HT1080 (cell line): ENCODE data around the gene IKZF3. TPM values are rescaled to one million over a fixed set of nuclear protein-coding genes. Genes with fewer than 3 reads are reported as not detected.
"Not testable (repeated sequence)": the region's sequence is repeated elsewhere in the genome, so short reads cannot be mapped to it uniquely, and the experiment has no call there.

Experiments used
- DNase-seq: peaks from one replicate; pipeline ENCODE4 v3.0.0-alpha.2; 2015; ENCODE audit warnings: low read depth
- total RNA-seq: library from RNA; depleted of rRNA; stranded (reverse); fragments of >200 nt; shearing (Covaris generic); gene quantifications from 2 replicates; pipeline ENCODE4 v1.2.3, GENCODE V29; 2014

IKZF3 gene
- total RNA-seq, 1 experiment from 2014 or later: not detected

- DNase-seq: no peak
Measured at GRCh38 chr17:39782481-39782880, 81.6 kb downstream of the IKZF3 start.

- no peak for DNase-seq
Measured at GRCh38 chr17:39781861-39782213, 82.3 kb downstream of the IKZF3 start.

- DNase-seq: no peak
Measured at GRCh38 chr17:39781031-39781860, 82.9 kb downstream of the IKZF3 start.

- DNase-seq: no peak
Measured at GRCh38 chr17:39777534-39778365, 86.4 kb downstream of the IKZF3 start.

DNA sequence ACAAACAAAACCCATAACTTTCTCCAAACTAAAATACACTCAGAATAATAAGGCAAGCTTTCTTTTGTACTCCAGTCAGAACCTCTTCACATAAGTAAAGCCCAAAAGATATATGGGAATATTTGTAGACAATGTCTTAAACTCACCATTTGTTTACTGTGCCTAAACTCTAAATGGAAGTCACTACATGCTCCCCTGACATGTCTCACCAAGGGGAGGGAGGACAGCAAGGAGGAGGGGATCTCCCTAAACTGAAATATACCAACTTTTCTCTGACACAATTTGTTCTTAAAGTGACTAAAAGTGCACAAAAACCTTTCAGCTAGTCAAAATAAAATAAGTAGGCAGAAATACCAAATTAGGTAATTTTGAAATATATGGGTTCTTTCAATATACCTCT lies 87.9 kb downstream of the IKZF3 start:
- DNase-seq: no peak

GRCh38 chr17:39775031-39775430 lies 89.1 kb downstream of the IKZF3 start:
- DNase-seq: no peak

GRCh38 chr17:39774047-39774446 lies 90.1 kb downstream of the IKZF3 start:
- no peak for DNase-seq

GRCh38 chr17:39772987-39773934 lies 90.9 kb downstream of the IKZF3 start:
- DNase-seq: no peak

DNA sequence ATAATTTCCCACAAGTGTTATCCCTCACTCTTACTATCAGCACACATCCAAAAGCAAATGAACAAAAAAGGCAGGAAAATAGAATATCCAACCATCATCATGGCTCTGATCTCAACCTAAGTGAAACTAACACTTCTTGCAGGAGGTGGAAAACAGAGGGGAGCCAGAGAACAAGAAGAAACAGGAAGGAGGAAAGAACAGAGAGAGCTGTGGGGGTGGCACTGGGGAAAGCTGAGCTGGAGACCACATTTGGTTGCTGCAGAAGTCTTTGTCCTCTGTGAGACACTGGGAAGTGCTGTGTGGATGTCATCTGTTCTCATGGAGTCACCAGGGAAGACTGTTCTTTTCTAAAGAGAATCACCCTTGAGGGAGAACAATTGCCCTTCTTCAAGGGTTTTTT lies 91.7 kb downstream of the IKZF3 start:
- no peak for DNase-seq

DNA sequence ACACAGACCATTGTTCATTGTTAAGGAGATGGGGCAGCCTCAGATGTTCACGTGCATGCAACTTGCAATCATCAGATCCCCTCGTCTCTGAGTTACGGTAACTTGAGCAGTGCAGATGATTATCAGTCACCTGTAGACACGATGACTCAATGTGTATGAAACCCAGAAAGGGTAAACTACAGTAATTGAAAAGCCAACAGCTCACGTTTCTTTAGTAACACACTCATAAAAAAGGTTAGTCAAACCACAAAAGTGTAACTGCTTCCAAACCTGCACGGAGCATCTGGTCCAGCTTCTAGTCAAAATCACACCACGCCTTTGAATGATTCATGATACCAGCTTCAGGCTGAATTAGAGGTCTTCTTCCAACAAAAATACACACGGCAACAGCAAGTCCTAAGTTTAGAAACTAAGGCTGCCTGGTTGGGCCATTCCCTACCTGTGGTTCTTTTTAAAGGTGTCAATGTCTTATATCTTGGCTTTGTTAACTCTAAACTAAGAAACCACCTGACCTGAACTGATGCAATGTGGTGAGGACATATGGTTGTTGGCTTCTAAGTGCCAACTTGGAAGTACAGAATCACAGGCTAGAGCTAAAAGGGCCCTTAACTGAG lies 94.0 kb downstream of the IKZF3 start:
- peak; percentile 92 for DNase-seq

- no peak for DNase-seq
Measured at GRCh38 chr17:39767147-39767546, 97.0 kb downstream of the IKZF3 start.

DNA sequence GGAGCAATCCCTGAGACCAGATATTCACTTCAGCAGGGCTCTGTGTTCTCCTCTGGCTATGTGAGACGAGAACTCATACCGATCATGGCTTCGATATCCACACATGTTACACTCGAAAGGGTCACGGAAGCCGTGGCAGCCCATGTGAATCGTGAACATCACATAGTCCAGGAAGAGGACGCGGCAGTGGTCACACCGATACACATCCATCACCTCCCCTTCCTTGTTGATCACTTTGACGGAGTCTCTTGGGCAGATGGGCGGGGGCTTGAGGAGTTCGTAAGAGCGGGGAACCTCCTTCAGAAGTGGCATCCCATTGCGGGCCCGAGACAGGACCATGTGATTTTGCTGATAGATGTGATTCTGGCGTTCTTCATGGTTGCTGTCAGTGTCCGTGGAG lies 98.3 kb downstream of the IKZF3 start:
- DNase-seq: no peak

GRCh38 chr17:39765175-39765574 lies 98.9 kb downstream of the IKZF3 start:
- DNase-seq: no peak

DNA sequence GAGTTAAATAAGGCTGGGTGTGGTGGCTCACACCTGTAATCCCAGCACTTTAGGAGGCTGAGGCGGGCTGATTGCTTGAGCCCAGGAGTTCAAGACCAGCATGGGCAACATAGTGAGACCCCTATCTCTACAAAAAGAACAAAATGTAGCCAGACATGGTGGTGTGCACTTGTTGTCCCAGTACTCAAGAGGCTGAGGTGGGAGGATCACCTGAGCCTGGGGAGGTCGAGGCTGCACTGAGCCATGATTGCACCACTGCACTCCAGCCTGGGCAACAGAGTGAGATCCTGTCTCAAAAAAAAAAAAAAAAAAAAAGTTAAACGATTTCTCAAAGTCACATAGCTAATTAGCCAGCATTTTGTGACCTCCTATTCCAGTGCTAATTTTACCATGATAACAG lies 99.9 kb downstream of the IKZF3 start:
- DNase-seq: not testable (repeated sequence)

GRCh38 chr17:39763051-39763820 lies 100.9 kb downstream of the IKZF3 start:
- DNase-seq: no peak

- peak; percentile 8 for DNase-seq
Measured at GRCh38 chr17:39761861-39762496, 102.1 kb downstream of the IKZF3 start.

GRCh38 chr17:39759204-39759603 lies 104.9 kb downstream of the IKZF3 start:
- no peak for DNase-seq

DNA sequence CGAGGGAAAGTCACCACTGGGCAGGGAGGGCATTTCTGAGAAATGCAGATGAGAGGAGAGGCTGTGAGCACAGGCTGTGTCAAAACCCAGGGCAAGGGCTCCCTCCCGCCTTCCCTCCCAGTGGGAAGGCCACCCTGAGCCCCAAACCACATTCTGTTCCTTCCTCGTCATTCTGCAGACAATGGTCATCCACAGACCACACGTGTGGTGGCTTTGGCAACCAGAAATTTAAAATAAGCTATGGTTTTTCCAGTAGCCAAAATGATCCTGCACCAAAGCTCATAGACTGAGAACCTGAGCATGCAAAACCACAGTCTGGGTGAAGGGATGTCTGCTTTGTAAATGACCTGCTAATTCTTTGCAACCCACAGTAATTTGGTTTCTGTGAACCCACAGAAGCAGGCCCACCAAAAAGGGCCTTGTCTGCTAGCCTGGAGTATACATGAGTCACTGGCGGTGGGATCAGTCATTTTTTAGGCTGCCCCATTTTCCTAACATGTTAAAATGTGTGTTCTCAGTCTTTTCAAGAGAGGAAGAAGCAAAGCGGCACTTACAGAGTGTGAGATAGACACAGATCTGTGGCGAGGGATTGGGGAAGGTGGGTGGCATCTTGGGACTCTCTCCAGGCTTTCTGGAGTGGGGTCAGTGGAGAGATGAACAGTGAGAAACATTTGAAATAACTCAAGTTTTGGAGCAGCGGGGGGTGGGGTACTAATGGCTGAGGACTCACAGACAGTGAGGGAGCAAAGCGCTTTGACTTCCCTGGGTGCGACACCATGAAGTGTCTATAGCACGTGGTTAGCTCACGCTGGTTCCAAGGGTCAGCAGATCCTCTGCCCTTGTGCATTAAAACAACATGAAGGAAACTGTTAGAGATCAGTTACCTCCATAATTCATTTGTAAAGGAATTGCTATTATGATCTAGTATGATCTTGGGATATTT lies 105.9 kb downstream of the IKZF3 start:
- no peak for DNase-seq
